Common myeloid progenitor, CD34-positive (primary cell): ENCODE results near the gene BBX.

ENCODE experiments used
- CTCF ChIA-PET: fragments of 350-600 bp; sonication (Branson Sonifier 250); formaldehyde crosslinking; loops from one replicate; lab custom pipeline; 2021; ENCODE audit warnings: antibody characterized with exemption; lab: Charles Lee
- POLR2A ChIA-PET: fragments of 350-600 bp; sonication (Branson Sonifier 250); formaldehyde crosslinking; loops from one replicate; lab custom pipeline; 2021; ENCODE audit warnings: antibody characterized with exemption; lab: Charles Lee
- DNase-seq, 3 donors: peaks; one replicate each; pipeline versions ENCODE4 v3.0.0 to v3.0.0-alpha.2; 2013
- H3K27ac ChIP-seq, 2 experiments: 1 replicate in 1 of 2; 2 replicates in 1 of 2; pipeline ENCODE4 v1.7.0; 2013; ENCODE audit warnings: inconsistent platforms in 2 of 2, low read length in 2 of 2, mild to moderate bottlenecking in 2 of 2, low read depth in 1 of 2, moderate library complexity in 1 of 2; ENCODE audit not compliant: severe bottlenecking in 2 of 2, insufficient read depth in 1 of 2, poor library complexity in 1 of 2
- H3K27me3 ChIP-seq, 5 experiments: replicated peaks in 2 of 5; 1 replicate in 3 of 5; 2 replicates in 2 of 5; pipeline versions ENCODE4 v1.6.1 to v1.7.0; 2013; ENCODE audit warnings: low read length in 4 of 5, mild to moderate bottlenecking in 2 of 5, moderate library complexity in 2 of 5, inconsistent platforms in 1 of 5; ENCODE audit not compliant: insufficient read depth in 5 of 5, control insufficient read depth in 4 of 5
- H3K36me3 ChIP-seq, 4 experiments: 1 replicate in 2 of 4; 2 replicates in 2 of 4; pipeline versions ENCODE4 v1.6.1 to v1.7.0; 2013; ENCODE audit warnings: low read length in 3 of 4, control low read depth in 1 of 4, mild to moderate bottlenecking in 1 of 4; ENCODE audit not compliant: control insufficient read depth in 4 of 4, insufficient read depth in 4 of 4
- H3K4me1 ChIP-seq, 4 experiments: 1 replicate in 3 of 4; 2 replicates in 1 of 4; pipeline versions ENCODE4 v1.6.1 to v1.7.1; 2013; ENCODE audit warnings: low read length in 3 of 4, mild to moderate bottlenecking in 3 of 4, control low read depth in 1 of 4, inconsistent platforms in 1 of 4, moderate library complexity in 1 of 4; ENCODE audit not compliant: control insufficient read depth in 4 of 4, insufficient read depth in 4 of 4; ENCODE audit errors: control extremely low read depth in 1 of 4
- H3K4me3 ChIP-seq, 7 experiments: 1 replicate in 4 of 7; 2 replicates in 3 of 7; pipeline versions ENCODE4 v1.5.1 to v1.7.0; 2013; ENCODE audit warnings: mild to moderate bottlenecking in 7 of 7, low read length in 6 of 7, moderate library complexity in 6 of 7, inconsistent platforms in 2 of 7, low read depth in 2 of 7, control low read depth in 1 of 7; ENCODE audit not compliant: insufficient read depth in 4 of 7, control insufficient read depth in 1 of 7; ENCODE audit errors: extremely low read depth in 1 of 7
- H3K9me3 ChIP-seq, 5 experiments: 1 replicate in 4 of 5; 2 replicates in 1 of 5; pipeline versions ENCODE4 v1.6.1 to v1.7.1; 2013; ENCODE audit warnings: low read length in 4 of 5, mild to moderate bottlenecking in 2 of 5, inconsistent platforms in 1 of 5, low read depth in 1 of 5, moderate library complexity in 1 of 5; ENCODE audit not compliant: control insufficient read depth in 4 of 5, insufficient read depth in 2 of 5; ENCODE audit errors: control extremely low read depth in 1 of 5
- WGBS: methylation state at CpG from one replicate; pipeline ENCODE4 v1.1.5; 2013; ENCODE audit not compliant: insufficient coverage; 5-methylcytosine and 5-hydroxymethylcytosine counted together

BBX gene

DNA sequence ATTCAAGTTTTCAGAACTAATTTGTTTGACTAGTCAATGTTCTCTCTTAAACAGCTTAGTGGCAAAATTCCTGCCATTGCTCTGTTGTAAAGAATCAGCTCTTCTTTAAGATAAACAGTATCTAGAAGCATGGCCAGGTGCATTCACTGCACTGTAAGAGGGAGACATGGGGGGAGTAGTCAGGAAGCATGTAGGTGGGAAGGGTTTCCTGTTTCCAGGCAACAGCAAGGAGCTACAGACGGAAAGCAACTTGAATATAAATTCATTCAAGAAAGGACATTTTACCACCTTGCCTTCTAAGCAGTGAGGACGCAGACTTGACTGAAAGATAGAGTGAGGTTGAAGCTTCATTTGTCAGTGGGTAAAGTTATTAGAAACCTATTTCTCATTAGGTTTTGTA lies 55.3 kb downstream of the BBX start:
- DNase-seq, result no peak
- WGBS, result no CpG with 5 or more reads among the region's 2 CpGs
- H3K4me3 ChIP-seq, result no peak overlapping the region
- H3K27ac ChIP-seq, result no peak overlapping the region
- H3K27me3 ChIP-seq, result no peaks in the 10 kb centered on the region
- H3K4me1 ChIP-seq, result no peaks in the 10 kb centered on the region
- H3K9me3 ChIP-seq, result no peaks in the 10 kb centered on the region
- ChIA-PET POLR2A (no interaction called here), CTCF (interaction anchor here (0.9 to 2.5 kb wide), 8 partner anchors 14 to 174 kb away, joined by 3 to 8 read pairs (median 4); no protein-coding TSS in a partner anchor)
- peaks cover 0 to 3% (median 0%) of the 10 kb centered on the region in 4 experiments for H3K36me3 ChIP-seq

DNA sequence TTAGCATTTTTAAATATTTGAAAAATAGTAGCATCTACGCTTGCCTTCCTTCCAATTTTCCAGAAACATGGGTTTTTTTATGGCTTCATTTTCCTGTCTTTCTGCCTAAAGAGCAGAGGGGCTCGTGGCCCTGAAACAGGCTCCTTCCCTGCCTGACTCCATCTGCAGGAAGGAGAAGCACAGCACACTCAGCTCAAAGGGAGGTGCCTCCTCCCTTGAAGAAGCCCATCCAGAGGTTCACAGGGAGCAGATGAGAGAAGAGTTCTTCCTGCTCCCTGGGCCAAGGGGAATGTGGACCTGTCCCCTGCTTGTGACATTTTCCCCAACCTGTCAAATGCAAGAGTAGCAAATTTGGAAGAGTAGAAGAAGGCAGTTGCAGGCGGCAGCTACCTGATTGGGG lies 55.8 kb downstream of the BBX start:
- POLR2A ChIA-PET, result no interaction called here
- Histone ChIP-seq H3K36me3 (peaks cover 0 to 3% (median 0%) of the 10 kb centered on the region in 4 experiments), H3K27ac (no peak overlapping the region), H3K4me3 (no peak overlapping the region), H3K27me3 (no peaks in the 10 kb centered on the region), H3K4me1 (no peaks in the 10 kb centered on the region), H3K9me3 (no peaks in the 10 kb centered on the region)
- CTCF ChIA-PET, result interaction anchor here (0.9 to 2.5 kb wide), 11 partner anchors 13 to 344 kb away, joined by 3 to 8 read pairs (median 4); no protein-coding TSS in a partner anchor
- DNase-seq, result no peak
- 93% methylated on average over 3 of the region's 3 CpGs for WGBS

DNA sequence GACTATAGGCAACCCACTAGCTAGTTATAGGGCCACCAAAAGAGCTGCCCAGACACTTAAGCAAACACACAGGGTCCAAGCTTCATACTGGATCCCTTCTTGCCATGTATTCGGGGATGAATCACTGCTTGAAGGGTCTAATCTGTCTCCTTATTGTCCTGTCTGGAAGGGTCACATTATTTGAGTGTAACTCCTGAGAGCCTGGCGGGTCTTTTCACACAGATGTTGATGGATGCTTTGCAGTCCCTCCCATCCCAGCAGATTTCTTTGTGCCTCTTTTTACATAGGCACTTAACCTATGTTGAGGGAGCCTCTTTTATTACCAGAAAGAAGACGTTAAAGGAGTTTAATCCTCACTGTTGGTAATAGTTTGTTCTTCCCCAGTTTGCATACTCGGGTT lies 56.6 kb downstream of the BBX start:
- CTCF ChIA-PET, result interaction anchor here (1.3 to 2.5 kb wide), 7 partner anchors 13 to 344 kb away, joined by 3 to 7 read pairs (median 5); no protein-coding TSS in a partner anchor
- POLR2A ChIA-PET, result no interaction called here

DNA sequence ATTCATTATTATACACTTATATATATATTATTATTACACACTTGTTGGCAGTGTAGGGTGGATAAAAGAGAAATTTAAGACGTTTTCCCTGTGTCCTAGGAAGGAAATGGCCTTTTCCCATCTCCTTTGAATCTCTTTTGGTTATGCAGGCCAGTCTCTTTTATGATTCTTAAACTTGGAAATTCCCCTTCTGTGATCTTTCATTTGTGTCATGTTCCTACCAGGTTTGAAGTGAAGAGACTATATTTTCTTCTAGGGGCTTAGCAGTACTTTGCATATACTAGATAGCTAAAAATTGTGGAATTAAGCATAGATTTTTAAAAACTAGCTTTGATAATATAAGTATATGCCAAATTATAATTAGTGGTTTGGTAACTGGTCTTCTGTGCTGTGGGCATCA lies 58.5 kb downstream of the BBX start:
- no peaks in the 10 kb centered on the region for H3K27me3 ChIP-seq
- ChIA-PET CTCF (interaction anchor here (1.0 kb wide), 2 partner anchors 10 to 79 kb away, joined by 5 read pairs; no protein-coding TSS in a partner anchor), POLR2A (no interaction called here)
- H3K4me3 ChIP-seq, result no peak overlapping the region
- no CpG with 5 or more reads among the region's 1 CpG for WGBS
- H3K36me3 ChIP-seq, result peaks cover 0 to 6% (median 1%) of the 10 kb centered on the region in 4 experiments
- H3K9me3 ChIP-seq, result no peaks in the 10 kb centered on the region
- DNase-seq, result no peak
- no peaks in the 10 kb centered on the region for H3K4me1 ChIP-seq
- no peak overlapping the region for H3K27ac ChIP-seq

More for the DNA sequence above, 56.6 kb downstream of the BBX start:
- Histone ChIP-seq H3K27ac (no peak overlapping the region), H3K4me1 (no peaks in the 10 kb centered on the region), H3K36me3 (peaks cover 0 to 3% (median 0%) of the 10 kb centered on the region in 4 experiments), H3K27me3 (no peaks in the 10 kb centered on the region), H3K9me3 (no peaks in the 10 kb centered on the region), H3K4me3 (no peak overlapping the region)
- 96% methylated on average over 2 of the region's 4 CpGs for WGBS
- DNase-seq, result no peak

DNA sequence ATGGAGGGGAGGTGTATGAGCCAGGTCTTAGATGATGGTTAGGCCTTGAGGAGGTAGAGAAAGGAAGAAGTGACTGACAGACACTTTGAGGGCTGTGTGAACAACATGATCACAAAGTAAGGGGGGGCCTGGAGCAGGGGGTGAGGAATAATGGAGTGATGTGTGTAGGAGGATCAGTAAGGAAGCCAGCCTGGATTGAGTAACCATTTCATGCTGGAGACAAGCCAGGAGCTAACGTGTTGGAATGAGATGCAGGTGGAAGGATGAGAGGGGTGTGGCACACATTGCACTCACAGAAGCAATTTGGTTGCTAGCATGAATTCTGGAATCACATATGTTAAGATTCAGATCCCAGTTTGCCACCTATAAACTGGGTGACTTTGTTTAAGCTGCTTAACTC lies 65.5 kb downstream of the BBX start:
- H3K9me3 ChIP-seq, result no peaks in the 10 kb centered on the region
- H3K27ac ChIP-seq, result no peak overlapping the region
- no peaks in the 10 kb centered on the region for H3K4me1 ChIP-seq
- no peaks in the 10 kb centered on the region for H3K27me3 ChIP-seq
- peaks cover 0 to 4% (median 1%) of the 10 kb centered on the region in 4 experiments for H3K36me3 ChIP-seq
- POLR2A ChIA-PET, result no interaction called here
- DNase-seq, result no peak
- 89% methylated on average over 1 of the region's 1 CpG for WGBS
- CTCF ChIA-PET, result interaction anchor here (1.0 to 2.0 kb wide), 4 partner anchors 12 to 44 kb away, joined by 3 to 7 read pairs (median 4); no protein-coding TSS in a partner anchor
- no peak overlapping the region for H3K4me3 ChIP-seq

DNA sequence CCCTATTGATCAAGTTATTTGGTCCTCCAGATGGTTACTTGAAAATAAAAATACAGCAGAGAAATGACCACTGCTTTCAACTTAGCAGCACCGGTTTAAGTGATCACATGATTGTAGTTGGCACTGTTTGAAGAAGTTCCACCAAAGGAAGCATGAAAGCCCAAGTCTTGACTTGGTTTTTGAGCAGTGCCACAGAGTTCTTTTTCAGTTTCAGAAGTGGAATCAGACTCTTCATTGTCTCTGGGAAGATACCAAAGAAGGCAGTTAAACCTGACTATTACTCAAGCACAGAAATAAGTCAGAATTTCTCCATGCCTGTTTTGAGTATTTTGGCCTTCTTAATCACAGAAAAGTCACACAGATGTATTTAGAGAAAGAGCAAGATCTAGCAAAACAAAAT lies 66.7 kb downstream of the BBX start:
- DNase-seq, result no peak
- no peaks in the 10 kb centered on the region for H3K9me3 ChIP-seq
- no peak overlapping the region for H3K27ac ChIP-seq
- ChIA-PET CTCF (interaction anchor here (1.3 kb wide), 1 partner anchor 13 kb away, joined by 3 read pairs; no protein-coding TSS in a partner anchor), POLR2A (interaction anchor here (0.8 kb wide), 1 partner anchor 9 kb away, joined by 3 read pairs; no protein-coding TSS in a partner anchor)
- H3K4me1 ChIP-seq, result no peaks in the 10 kb centered on the region
- H3K27me3 ChIP-seq, result no peaks in the 10 kb centered on the region
- peaks cover 0 to 4% (median 1%) of the 10 kb centered on the region in 4 experiments for H3K36me3 ChIP-seq
- H3K4me3 ChIP-seq, result no peak overlapping the region
- 33% methylated on average over 1 of the region's 1 CpG for WGBS

DNA sequence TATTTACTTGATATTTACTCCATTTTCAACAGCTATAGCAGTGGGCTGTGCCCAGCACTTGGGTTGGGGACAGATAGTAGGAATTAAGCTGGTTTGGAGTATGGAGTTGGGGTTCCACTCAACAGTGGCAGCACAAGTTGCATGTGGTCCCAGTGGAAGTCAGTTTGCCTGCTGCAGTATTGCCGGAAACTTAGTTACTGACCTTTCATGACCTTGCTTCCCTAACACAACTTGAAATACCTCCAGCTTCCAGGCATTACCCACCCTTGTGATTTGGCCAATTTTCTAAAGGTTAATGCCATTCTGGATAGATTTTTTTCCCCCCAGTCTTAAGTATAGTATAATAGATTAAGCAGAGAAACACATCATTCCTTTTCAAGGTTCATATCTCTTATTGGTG lies 68.0 kb downstream of the BBX start:
- Histone ChIP-seq H3K4me1 (no peaks in the 10 kb centered on the region), H3K36me3 (peaks cover 0 to 2% (median 0%) of the 10 kb centered on the region in 4 experiments), H3K27me3 (no peaks in the 10 kb centered on the region), H3K9me3 (no peaks in the 10 kb centered on the region), H3K27ac (no peak overlapping the region), H3K4me3 (no peak overlapping the region)
- ChIA-PET CTCF (interaction anchor here (1.1 to 3.1 kb wide), 5 partner anchors 10 to 255 kb away, joined by 3 to 23 read pairs (median 5); no protein-coding TSS in a partner anchor), POLR2A (no interaction called here)
- 80% methylated on average over 1 of the region's 1 CpG for WGBS
- no peak for DNase-seq
